Upper lobe of left lung (tissue), 6 donors: ENCODE measurements around the gene RASSF6. TPM values are rescaled to one million over a fixed set of nuclear protein-coding genes. Genes with fewer than 3 reads are reported as not detected.
A peak's percentile ranks its signal among the peaks of the same experiment; 100 is the strongest.

Source experiments
- ATAC-seq, 2 donors: fragments of 200-7000 bp; cut with Tn5 transposase; one replicate each; pipeline ENCODE4 v1.9.1; 2022; ENCODE audit warnings: mild to moderate bottlenecking in 2 of 2, moderate library complexity in 2 of 2; ENCODE audit not compliant: low FRiP score in 2 of 2
- DNase-seq, 2 donors: peaks; one replicate each; pipeline ENCODE4 v3.0.0-alpha.2; 2019 to 2020
- H3K27ac ChIP-seq, 4 donors: fragments of 200-600 bp; sonication (generic); one replicate each; pipeline ENCODE4 v1.5.1; 2016 to 2019
- H3K27me3 ChIP-seq, 4 donors: fragments of 200-600 bp; sonication (generic); one replicate each; pipeline ENCODE4 v1.5.1; 2017 to 2019
- H3K36me3 ChIP-seq, 4 donors: fragments of 200-600 bp; sonication (generic); one replicate each; pipeline ENCODE4 v1.5.1; 2016 to 2019
- H3K4me1 ChIP-seq, 4 donors: fragments of 200-600 bp; sonication (generic); one replicate each; pipeline ENCODE4 v1.5.1; 2018 to 2019
- H3K4me3 ChIP-seq, 4 donors: fragments of 200-600 bp; sonication (generic); one replicate each; pipeline ENCODE4 v1.5.1; 2017 to 2019; ENCODE audit warnings: mild to moderate bottlenecking in 2 of 4, moderate library complexity in 1 of 4
- H3K9me3 ChIP-seq, 4 donors: fragments of 200-600 bp; sonication (generic); one replicate each; pipeline ENCODE4 v1.5.1; 2018 to 2019
- CTCF ChIP-seq, 6 experiments: fragments of 450-650 bp in 4 of 6; fragments of 200-600 bp in 2 of 6; sonication (generic) in 2 of 6; IDR thresholded peaks; one replicate each; pipeline ENCODE4 v1.5.1; 2016 to 2019; ENCODE audit warnings: antibody characterized with exemption in 6 of 6
- EP300 ChIP-seq, 4 donors: sonication (generic); formaldehyde crosslinking; IDR thresholded peaks; one replicate each; pipeline ENCODE4 v1.5.1; 2017; ENCODE audit warnings: antibody characterized with exemption in 4 of 4, control low read depth in 2 of 4
- POLR2A ChIP-seq, 4 donors: fragments of 450-650 bp; IDR thresholded peaks; one replicate each; pipeline ENCODE4 v1.5.1; 2016 to 2017; ENCODE audit warnings: antibody characterized with exemption in 4 of 4, mild to moderate bottlenecking in 2 of 4
- POLR2AphosphoS5 ChIP-seq, 2 donors: sonication (generic); formaldehyde crosslinking; IDR thresholded peaks; one replicate each; pipeline ENCODE4 v1.5.1; 2017; ENCODE audit warnings: antibody characterized with exemption in 2 of 2
- WGBS, 2 donors: methylation state at CpG; one replicate each; pipeline ENCODE4 v1.1.5; 2017 to 2018; 5-methylcytosine and 5-hydroxymethylcytosine counted together
- total RNA-seq, 6 donors: library from RNA; depleted of rRNA in 4 of 6; stranded (reverse); fragments of >200 nt in 4 of 6; gene quantifications; one replicate each; pipeline versions ENCODE4 v1.1.0 to v1.2.1, GENCODE V29; 2016 to 2021
- donor health status: DM: no; HTN: no; CAD: no; lungs with moderate emphysema.
- donor health status: DM: no; HTN: yes; CAD: no; lungs with severe emphysema.

RASSF6 gene
- total RNA-seq, 6 donors from 2014 or later: 1.1 to 8.3 (median 1.7) TPM

DNA sequence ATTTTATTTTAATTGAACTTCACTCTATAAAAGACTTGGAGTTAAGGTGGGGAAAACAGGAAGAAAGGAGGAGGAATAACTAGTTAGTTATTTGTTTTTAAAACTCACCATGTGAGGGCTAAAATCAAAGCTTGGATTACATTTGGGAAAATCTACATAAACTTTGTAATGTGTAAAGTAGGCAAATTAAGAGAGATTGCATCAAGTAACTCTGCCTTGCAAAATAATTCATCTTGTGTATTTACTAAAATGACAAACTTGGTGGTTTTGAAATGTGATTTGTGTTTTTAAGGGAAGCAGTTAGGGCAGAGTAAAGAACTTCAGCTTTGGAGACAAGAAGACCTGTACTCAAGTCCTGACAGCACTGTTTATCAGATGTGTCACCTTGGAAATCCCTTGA, 43.3 kb upstream of the RASSF6 start:
- Histone ChIP-seq H3K36me3 (no peaks in the 10 kb centered on the region), H3K4me1 (no peaks in the 10 kb centered on the region), H3K27ac (no peak overlapping the region), H3K9me3 (no peaks in the 10 kb centered on the region), H3K27me3 (no peaks in the 10 kb centered on the region), H3K4me3 (no peak overlapping the region)
- TF ChIP-seq CTCF (IDR thresholded peaks at IDR 0.05): no peak
- no peak for TF ChIP-seq POLR2AphosphoS5 (IDR thresholded peaks at IDR 0.05)
- no peak for TF ChIP-seq EP300 (IDR thresholded peaks at IDR 0.05)
- TF ChIP-seq POLR2A (IDR thresholded peaks at IDR 0.05): no peak
- ATAC-seq (no peak), DNase-seq (no peak)

DNA sequence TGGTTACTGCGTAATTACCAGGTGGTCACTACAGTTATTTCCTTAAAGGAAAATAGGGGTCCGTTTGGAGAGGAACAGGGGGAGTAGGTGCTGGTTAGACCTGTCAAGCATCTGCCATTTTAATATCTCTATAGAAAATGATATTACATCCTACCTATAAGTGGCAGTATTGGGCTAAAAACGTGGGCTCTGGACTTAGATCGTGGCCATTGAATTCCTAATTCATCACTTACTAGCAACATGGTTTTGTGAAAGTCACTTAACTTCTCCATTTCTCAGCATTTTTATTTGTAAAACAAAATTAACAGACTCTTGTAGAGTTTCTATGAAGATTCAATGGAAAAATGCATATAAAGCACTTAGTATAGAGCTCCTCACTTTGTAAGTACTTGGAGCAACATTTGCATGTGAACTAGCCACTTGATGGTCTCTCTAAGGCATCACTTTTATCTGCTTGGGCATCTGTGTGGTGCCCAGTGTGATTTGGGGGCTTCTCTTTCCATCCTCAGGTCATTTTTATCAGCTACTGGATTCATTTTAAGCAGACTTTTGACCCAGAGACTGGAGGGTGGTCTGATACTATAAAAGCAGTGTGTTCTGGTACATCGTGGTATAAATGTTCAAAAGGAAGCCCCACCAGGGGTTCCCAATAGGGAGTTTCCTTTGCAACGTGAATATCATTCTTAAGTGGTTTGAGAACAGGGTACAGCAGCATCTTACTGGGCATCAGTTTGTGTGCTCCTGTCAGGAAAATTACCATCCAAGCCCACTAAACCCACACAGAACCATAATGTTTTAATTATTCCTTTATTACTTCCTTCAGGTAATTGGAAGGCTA, 42.7 kb upstream of the RASSF6 start:
- TF ChIP-seq EP300 (IDR thresholded peaks at IDR 0.05): no peak
- TF ChIP-seq CTCF (IDR thresholded peaks at IDR 0.05): peak in 4 of 6 experiments; percentile 58 to 67 (median 64)
- TF ChIP-seq POLR2A (IDR thresholded peaks at IDR 0.05): no peak
- H3K4me1 ChIP-seq: no peaks in the 10 kb centered on the region
- WGBS, 2 donors: 21 to 26% methylated on average over 6 of the region's 6 CpGs
- no peaks in the 10 kb centered on the region for H3K9me3 ChIP-seq
- H3K4me3 ChIP-seq: no peak overlapping the region
- no peaks in the 10 kb centered on the region for H3K27me3 ChIP-seq
- no peaks in the 10 kb centered on the region for H3K36me3 ChIP-seq
- ATAC-seq (peak; percentile 80 to 86), DNase-seq (no peak)
- H3K27ac ChIP-seq: no peak overlapping the region

DNA sequence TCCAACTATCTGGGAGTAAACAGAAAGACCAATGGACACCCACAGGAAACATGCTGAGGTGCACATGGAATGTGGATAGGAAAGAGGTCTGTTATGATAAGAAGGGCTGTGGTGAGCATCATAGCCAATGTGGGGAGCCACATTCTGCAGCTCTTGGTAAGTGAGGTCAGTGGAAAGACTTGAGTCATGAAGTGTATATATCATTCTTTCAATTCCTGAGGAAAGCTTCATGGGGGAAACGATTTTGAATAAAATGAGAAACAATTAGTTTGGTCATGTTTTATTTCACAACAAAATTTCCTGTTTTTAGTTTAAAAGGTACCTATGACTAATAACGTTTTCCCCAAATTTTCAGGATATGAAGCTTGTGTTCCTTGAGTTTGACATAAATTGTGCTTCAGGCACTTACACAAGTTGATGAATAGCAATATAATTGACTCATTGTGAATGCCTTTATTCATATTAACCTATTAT, 41.4 kb upstream of the RASSF6 start:
- 40 to 46% methylated on average over 2 of the region's 2 CpGs for WGBS, 2 donors
- no peak for ATAC-seq
- TF ChIP-seq EP300 (IDR thresholded peaks at IDR 0.05): no peak
- no peak for TF ChIP-seq POLR2AphosphoS5 (IDR thresholded peaks at IDR 0.05)
- TF ChIP-seq POLR2A (IDR thresholded peaks at IDR 0.05): no peak
- TF ChIP-seq CTCF (IDR thresholded peaks at IDR 0.05): no peak

GRCh38 chr4:73660808-73661207, 40.6 kb upstream of the RASSF6 start:
- H3K4me1 ChIP-seq: no peaks in the 10 kb centered on the region
- DNase-seq: no peak
- no peak overlapping the region for H3K27ac ChIP-seq
- WGBS, 2 donors: 82 to 88% methylated on average over 3 of the region's 3 CpGs
- ATAC-seq: no peak
- H3K27me3 ChIP-seq: no peaks in the 10 kb centered on the region
- no peaks in the 10 kb centered on the region for H3K9me3 ChIP-seq
- no peak overlapping the region for H3K4me3 ChIP-seq
- H3K36me3 ChIP-seq: no peaks in the 10 kb centered on the region
- TF ChIP-seq CTCF (IDR thresholded peaks at IDR 0.05) (no peak), EP300 (IDR thresholded peaks at IDR 0.05) (no peak), POLR2A (IDR thresholded peaks at IDR 0.05) (no peak), POLR2AphosphoS5 (IDR thresholded peaks at IDR 0.05) (no peak)

More for the DNA sequence above, 41.4 kb upstream of the RASSF6 start:
- Histone ChIP-seq H3K4me1 (no peaks in the 10 kb centered on the region), H3K4me3 (no peak overlapping the region), H3K9me3 (no peaks in the 10 kb centered on the region), H3K27me3 (no peaks in the 10 kb centered on the region), H3K36me3 (no peaks in the 10 kb centered on the region), H3K27ac (no peak overlapping the region)
- no peak for DNase-seq

DNA sequence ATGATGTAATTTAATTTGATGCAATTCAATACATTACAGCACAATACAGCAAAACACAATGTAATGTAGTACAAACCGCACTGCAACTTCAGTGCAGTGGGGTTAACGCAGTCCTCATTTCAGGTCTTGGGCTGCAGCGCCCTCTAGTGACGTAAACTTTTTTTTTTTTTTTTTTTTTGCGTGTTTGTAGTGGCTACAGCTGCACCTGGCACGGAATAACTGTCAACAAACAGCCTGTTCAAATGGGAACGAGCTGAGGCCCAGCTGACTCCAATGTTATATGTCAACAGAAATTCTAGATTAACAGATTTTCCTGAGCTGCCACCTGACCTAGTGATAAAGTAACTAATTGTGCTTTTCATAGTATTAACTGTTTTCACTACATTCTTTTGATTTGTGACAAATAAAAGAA, 33.5 kb upstream of the RASSF6 start:
- Histone ChIP-seq H3K27ac (no peak overlapping the region), H3K9me3 (no peaks in the 10 kb centered on the region), H3K36me3 (no peaks in the 10 kb centered on the region), H3K27me3 (no peaks in the 10 kb centered on the region), H3K4me1 (peaks cover 0 to 4% (median 0%) of the 10 kb centered on the region in 4 donors), H3K4me3 (no peak overlapping the region)
- peak in 1 of 2 donors; percentile 51 for DNase-seq
- peak; percentile 65 to 70 for ATAC-seq
- TF ChIP-seq CTCF (IDR thresholded peaks at IDR 0.05) (peak in 4 of 6 experiments; percentile 9 to 46 (median 35)), EP300 (IDR thresholded peaks at IDR 0.05) (no peak), POLR2A (IDR thresholded peaks at IDR 0.05) (no peak)
- WGBS, 2 donors: 1 to 2% methylated on average over 7 of the region's 7 CpGs
